GM21515 (cell line): ENCODE measurements around the gene C1orf226.
A peak's percentile ranks its signal among the peaks of the same experiment; 100 is the strongest.
"Not testable (repeated sequence)": the region's sequence is repeated elsewhere in the genome, so short reads cannot be mapped to it uniquely, and the experiment has no call there.

Experiments used
- ATAC-seq: cut with Tn5 transposase; IDR thresholded peaks from one replicate; pipeline ENCODE4 v1.9.1; 2021; ENCODE audit not compliant: unreplicated experiment

Gene C1orf226, protein sequence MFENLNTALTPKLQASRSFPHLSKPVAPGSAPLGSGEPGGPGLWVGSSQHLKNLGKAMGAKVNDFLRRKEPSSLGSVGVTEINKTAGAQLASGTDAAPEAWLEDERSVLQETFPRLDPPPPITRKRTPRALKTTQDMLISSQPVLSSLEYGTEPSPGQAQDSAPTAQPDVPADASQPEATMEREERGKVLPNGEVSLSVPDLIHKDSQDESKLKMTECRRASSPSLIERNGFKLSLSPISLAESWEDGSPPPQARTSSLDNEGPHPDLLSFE

DNA sequence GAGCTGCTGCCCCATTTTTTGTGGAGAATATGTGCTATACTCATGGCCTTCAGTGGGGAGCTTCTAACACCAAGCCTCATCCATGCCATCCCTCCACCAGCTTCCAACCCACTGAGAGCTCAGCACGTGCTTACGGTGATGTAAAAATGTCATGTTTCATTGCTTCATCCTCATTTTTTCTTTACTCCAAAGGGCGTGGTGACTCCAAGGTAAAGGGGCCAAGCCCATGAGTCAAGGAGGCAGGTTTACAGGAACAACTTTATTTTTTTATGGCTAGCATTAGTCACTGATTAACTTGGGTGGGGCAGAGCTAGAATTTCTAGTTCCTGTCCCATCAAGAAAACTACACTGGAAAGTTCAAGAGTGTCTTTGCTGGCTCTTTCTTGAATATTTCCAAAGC, at the start of gene C1orf226:
Gene C1orf226 (plus strand): TSS at position 346 of the 400 bp plus-strand sequence. CDS start 174 bp downstream, outside the sequence.
- ATAC-seq, result no peak

DNA sequence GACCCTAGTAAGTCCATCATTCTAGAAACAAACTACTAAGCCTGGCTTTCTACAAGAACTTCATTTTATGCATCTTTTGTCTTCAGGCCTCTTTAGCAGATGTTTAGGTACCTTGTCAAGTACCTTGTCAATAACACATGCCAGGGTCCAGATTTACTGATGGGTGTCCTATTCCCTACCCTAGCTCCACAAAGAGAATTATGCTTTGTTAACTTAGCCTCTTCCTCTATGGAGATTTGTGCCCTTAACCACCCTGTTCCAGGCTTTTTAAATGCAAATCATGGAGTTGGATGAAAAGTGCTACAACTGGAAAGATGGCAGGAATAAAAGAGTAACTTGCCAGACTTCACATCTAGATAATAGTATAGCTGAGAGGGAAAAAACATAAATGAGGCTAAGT, 47.5 kb upstream of the C1orf226 start:
- ATAC-seq, result no peak

DNA sequence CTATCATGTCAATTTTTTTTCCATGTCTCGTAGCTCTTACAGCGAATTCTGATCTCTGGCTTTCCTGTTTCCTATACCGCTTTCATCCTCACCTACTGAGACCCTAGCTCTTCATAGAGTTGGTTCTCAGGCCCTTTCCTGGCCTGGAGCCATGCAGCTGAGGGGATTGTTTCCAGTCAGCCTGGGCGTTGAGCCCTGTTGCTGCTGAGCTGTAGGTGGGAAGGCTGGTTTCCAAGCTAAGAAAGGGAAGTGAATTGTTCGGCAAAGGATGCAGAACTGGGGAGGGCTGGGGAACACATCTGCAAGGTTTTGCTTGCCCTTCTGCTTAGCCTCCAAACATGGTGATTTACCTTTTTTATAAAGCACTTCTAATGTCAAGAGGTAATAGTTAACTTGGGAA, 46.4 kb upstream of the C1orf226 start:
- no peak for ATAC-seq

DNA sequence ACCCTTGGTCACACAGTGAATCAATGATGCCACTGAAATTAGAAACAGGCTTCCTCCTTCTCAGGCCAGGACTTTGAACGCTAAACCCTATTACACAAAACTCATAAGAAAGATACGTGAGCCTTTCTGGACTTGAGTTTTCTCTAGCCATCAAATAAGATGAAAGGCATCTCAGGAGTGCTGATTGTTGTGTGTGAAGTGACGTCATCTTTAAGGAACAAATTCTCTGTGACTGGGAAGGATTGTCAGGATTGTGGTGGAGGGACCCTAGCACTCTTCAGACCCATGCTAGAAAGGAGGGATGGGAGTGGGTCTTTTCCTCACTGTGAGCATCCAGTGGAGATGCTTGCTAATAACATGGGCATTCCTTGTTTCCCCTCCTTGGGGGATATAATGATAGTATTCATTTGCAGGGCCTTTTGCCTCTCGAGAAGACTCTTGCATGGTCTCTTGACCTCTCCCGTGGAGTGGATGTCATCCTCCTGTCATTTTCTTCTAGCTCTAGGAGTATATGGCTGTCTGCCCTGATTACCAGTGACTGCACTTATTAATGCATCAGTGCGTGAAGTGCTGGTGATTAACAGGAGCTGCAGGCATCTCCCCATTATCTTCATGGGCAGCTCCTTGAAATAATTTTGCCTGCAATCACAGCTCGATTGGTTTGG, 44.8 kb upstream of the C1orf226 start:
- ATAC-seq, result no peak

DNA sequence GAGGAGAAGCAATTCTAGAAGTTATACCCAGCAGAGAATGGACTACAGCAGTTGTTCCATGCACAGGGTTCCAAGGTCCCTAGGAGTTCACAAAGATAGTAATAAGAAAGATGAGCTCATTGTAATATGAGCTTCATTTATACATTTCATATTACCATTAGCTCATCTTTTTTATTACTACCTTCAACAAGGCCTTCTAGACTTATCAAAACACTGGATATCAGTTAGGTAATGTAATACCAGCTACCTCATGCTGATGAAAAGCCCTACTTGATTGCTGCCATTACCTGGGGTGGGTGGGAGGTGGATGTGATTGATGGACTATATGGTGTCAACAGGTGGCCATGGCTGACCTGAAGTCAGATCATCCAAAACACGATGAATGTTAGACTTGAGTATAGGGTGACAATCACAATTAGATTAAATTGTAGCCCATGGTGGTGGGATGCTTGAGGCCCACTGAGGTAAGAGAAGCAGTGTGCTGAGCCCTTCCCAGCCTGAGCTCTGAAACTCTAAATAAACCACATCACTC, 39.0 kb upstream of the C1orf226 start:
- no peak for ATAC-seq

DNA sequence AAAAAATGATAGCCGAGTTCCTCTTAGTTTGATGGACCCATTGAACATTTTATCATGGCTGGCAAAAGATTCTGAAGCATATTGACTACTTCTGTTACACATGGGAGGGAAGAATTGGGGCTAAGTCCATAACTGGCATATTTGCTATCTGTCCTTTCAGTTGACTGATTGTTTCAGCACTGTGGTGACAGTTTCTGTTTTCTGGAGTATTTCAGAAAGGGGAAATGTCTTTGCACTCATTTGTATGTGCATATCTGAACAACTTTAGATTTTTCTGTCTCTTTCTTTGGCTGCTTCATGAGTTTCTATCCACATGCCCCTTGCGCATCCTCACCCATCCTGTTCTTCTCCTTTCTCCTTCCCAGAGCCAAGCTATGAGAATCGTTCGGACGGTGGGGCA, 38.1 kb upstream of the C1orf226 start:
- no peak for ATAC-seq

DNA sequence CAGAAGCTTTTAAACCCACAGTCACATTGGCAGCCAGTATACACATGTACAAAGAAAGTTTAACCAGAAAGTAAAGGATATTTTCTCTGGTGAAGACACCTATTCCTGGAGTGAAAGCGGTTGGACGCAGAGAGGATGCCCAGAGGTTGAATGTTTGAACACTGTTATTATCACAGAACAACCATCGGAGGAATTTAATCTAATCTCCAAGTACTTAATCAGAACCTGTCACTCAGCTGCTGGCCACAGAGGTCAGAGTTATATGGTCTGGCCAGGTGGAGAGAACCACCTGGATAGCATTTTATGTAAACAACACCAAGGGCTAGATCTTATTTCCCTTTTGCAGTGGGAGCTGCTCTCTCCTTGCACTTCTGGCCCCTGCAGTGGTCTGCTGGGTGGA, 34.2 kb upstream of the C1orf226 start:
- no peak for ATAC-seq

DNA sequence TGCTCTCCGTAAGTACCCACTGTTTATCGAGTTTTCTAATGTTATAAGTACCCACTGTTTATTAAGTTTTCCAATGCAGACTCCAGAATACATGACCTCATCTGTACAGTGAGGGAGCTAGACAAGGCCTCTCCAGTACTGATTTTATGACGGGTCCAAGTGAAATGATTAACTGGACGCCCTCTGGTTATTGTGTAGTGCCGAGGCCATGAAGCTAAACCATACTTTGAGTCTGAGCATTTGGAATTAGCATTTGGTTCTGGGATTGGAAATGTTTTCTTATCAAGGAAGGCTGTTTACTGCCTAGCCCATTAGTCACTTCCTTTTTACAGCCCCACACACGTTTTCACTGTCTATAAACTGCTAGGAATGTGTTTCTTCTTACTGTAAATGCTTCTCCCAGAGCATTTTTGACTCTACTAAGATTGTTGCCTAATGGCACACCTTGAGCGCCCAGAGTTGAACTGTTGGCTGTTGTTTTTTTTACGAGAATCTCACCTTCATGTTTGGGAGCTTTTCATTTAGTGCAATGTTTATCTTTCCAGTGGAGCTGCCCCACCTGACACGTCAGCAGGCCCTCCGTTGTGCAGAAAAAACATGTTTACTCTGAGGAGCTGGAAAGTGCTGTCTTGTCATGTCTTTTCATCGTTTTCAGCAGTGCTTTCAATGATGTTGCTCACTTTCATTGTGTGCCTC, 31.7 kb upstream of the C1orf226 start:
- no peak for ATAC-seq

DNA sequence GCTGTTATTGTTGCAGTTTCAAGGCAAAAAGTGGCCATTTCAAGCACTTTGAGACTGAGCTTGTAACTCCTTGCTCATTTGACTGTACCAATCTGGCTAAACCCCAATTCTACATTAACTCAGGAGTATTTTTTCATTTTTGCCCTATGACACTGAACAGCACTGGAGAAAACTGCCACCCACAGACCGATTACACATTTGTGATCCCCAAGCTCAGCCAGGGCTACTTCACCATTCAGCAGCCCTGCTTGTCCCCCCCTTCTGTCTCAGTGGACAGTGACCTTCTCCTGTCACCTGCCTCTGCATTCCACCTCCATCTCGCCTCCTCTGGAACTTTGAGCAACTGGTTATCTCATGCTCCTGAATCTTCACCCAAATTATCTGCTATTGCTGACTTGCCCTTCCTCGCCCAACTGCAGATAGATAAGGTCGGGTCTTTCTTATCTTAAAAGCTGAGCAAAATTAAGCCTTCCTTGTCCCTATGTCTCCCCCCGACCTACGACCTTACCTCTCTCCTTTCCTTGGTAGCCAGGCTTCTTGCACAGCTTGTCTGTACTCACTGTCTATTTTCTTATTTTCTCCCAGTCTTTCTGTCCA, 30.2 kb upstream of the C1orf226 start:
- ATAC-seq, result no peak

DNA sequence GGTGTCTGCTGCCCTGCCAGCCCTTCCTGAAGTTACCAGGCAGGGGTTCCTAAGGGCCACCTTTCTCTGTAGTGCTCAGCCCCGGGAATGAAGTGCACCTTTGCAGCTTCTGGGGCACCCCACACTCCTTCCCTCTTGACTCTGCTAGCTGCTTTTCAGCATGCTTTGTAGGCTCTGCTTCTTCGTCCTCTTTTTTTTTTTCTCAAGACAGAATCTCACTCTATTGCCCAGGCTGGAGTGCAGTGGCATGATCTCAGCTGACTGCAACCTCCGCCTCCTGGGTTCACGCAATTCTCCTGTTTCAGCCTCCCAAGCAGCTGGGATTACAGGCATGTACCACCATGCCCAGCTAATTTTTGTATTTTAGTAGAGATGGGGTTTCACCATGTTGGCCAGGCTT, 29.7 kb upstream of the C1orf226 start:
- not testable (repeated sequence) for ATAC-seq

DNA sequence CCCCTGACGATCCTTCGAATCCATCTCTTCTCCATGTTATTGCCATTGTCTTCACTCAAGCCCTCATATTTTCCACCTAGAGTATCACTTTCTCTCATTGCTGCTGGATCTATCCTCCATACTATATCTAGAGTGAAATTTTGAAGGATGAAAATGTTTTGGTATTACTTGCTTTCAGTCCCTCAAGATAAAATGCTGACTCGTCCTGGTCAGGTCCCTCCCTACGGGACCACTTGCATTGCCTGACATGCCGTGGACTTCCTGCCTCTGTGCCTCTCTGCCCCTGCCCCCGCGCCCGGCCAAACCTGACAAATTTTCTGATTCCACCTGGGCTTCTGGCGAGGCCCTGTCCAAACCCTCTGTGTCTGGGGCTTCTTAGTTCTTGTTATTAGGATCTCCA, 28.4 kb upstream of the C1orf226 start:
- ATAC-seq, result no peak

DNA sequence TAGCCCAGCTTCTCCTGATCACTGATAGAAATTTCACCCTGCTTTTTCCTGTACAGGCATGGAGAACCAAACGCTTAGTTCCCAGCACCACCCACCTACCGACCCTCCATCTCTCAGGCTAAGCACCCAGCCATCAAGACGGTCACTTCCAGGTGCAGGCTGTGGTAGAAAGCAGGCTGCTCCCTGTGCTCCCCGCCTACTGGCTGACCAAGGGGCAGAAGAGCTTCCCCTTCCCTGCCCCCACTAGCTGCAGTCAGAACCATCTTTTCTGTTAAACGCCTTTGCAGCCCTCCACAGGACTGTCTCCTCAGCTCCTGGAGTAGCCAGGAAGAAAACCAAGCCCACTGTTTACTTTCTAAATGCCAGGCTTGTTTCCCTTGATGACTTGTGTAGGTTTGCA, 27.8 kb upstream of the C1orf226 start:
- ATAC-seq, result no peak

DNA sequence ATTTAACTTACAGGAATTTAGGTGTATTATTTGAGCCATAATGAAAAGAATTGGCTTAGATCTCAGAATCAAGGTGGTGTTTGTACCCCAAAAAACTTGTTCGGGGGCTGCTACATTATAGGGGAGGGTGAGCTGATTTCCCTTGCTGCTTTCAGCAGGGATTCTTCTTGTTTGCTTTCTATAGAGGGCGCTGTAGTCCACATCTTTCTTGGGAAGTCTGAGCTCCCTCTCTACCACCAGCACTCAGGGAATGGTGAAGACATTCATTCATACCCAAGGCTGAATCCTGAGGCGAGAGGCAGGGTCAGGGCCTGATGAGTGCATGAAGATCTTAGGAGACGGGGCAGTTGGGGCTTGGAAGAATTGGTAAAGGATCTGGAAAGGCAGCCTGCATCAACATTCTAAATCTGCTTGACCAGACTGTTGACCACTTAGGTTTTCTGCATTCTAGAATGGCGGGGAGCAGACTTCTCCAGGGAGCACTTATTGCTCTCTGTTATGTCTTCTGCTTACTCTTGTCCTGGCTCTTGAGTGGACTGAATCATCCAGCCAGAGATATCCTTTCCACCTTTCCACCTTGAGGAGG, 23.8 kb upstream of the C1orf226 start:
- ATAC-seq, result no peak

DNA sequence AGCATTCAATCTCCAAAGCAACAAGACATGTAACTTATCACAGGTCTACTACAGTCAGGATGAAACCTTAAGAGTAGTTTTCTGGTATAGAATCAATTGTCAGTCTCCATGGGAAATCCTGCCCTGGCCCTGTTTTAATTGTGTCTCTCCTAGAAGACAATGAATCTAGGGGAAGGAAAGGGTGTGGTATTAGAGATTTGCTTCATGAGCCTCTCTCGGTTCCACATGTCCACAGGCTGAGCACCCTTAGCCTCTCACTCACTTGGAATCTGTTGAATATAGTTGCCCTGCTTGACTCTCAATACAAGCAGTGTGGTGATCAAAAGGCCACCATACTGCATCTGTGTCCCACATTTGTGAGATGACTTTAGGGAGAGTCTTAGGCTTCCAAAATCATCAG, 22.6 kb upstream of the C1orf226 start:
- ATAC-seq, result no peak

DNA sequence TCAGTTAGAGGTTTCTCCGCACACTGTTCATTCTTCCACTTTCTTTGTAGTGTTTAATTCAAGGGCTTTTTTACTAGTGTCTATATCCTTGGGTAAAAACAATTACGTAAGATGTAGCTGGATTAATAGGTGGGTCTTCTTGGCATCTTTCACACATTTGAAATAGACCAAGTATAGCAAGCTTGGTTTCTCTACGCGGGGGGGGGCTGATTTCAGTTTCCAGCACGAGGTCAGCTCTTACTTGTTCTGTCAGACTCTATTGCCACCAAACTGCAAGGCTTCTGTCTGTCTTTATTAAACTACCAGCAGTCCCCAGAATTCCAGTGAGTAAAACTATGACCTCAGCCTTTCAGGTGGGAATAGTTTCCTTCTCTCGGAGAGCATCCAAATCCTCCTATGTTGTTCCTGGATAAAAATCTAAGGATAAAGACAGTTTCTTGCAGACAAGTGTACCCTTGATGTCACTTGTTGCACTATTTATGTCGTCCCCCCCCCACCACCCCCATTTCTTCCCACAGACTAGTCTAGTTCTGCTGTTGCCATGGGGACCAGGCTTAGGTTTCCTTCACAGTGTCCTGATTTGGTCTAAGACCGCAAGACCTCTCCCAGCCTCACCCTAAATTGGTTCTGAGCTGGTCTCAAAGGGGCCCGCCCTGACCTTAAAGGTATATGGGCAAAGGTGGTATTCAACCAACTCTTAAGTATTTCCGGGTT, 21.8 kb upstream of the C1orf226 start:
- no peak for ATAC-seq

DNA sequence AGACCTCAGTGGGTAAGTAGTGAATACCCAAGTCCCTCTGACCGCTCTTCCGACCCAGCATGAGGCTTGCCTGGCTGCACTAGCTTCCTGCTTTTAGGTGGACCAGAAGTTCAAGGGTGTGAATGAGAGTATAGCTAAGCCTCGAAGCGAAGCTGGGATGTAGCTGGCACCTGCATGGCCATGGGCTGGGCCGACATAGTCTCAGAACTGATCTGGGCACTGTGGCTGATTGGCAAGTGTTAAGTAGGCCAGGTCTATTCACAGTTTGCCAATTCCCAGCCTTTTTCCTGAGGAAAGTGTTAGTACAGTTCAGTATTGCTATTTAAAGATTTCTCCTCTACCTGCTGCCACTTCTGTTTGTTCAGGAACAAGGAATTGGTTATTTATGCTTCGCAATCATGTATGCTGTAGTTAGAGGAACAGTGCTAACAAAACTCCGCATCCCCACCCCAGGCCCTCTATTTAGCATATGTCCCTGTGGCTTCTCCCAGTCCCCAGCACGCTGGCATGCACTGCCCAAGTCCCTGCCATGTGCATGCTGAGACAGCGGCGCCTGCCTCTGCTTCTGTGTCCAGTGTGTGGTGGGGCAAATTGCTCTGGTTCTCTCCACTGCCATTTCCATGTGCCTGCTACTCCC, 21.2 kb upstream of the C1orf226 start:
- ATAC-seq, result no peak

DNA sequence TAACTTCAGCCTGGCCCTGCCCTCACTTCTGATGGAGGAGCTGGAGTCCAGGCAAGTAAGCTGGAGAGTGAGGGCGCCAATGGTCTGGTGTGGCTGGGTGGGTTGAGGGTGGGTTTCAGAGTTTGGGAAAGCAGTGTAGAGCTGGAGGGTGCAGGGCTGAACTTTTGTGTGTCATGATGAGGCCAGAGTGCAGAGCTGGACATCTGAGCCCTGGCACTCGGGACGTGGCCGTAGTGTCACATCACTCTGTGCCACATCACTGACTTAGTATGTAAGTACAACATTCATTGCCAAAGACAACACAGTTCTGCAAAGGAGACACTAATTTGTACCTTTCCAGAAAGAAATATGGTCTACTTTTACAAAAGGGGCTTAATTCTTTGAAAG, 20.7 kb upstream of the C1orf226 start:
- no peak for ATAC-seq

DNA sequence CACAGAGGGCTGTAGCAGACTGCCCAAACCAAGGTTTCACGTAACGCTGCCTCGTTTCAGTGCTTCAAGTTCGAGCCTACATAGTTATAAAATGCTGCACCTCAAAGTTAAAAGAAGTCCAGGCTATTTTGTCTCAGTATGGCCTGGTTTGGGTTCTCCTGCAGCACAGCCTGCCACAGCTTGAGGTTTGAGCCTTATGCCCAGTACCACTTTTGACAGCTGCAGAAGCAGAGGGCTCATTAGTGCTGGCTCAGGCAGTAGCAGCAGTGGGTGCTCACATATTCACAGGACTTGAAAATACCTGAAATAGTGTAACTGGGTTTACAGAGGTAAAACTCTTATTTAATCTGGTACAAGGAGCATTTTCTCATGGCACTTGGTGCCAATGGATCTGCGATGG, 20.2 kb upstream of the C1orf226 start:
- peak; percentile 17 for ATAC-seq

DNA sequence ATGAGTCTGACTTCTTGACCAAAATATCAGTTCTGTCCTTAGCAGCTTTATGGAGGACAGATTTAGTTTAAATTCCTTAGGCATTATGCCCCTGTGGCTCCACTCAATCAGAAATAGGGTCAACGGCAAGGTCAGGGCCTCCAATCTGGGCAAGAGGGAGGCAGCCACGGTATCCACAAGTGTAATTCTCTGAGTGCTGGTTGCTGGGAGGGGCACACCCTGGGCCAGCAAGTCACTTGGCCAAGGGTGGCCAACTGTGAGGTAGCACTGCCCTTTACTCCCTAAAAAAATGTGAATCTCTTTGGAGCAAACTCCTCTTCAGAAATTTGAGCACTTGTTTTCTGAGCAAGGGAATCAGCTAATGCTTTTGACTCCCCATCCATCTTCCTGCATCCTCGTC, 17.7 kb upstream of the C1orf226 start:
- ATAC-seq, result no peak

DNA sequence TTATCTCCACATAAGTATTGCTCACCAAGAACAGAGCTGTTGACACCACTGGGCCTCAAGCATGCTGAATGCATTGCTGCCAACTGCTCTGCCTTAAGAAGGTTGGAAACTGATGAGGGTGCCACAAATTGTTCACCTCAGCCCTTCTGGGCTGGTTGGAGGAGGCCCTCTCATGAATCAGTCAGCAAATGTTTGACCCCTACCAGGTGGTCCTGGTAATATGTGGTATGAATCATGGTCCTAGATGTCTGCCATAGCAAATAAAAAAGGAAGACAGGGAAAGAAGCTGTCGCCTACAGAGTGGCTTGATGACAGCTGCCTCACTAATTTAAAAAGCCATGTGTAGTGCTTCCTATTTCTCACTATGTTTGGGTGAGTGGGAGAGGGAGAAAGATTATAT, 17.0 kb upstream of the C1orf226 start:
- ATAC-seq, result no peak
